HS-27A (cell line): ENCODE results near the gene NLN.

ENCODE experiments used
- DNase-seq: peaks from one replicate; pipeline ENCODE4 v3.0.0-alpha.2; 2012; ENCODE audit warnings: low read depth, missing footprints

Gene NLN

DNA sequence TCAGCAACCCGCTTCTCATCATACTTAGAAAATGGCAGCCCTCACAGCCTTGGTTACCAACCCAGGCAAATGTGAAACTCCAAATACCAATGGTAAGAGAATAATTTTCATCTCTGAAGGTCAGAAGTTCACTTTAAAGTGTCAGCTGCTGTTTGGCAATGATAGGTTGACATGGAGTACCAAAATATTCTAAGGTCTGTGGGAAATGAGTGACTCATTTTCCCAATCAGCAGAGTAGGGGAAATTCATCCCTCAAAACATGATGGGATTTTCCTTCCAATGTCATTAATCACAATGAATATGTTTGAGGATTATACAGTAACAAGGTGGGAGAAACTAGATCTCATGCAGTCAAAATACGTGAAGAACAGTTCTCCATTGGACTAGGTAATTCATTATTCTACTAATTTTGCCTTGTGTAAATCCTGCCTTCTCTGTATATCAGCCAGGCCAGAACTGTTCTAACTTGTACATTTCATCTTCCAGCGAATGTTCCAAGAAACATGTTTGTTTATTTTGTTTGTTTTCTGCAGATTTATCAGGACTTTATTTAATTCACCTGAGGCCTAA, 151.3 kb downstream of the NLN start:
- peak; percentile 24 for DNase-seq

GRCh38 chr5:65874241-65874640, 152.2 kb downstream of the NLN start:
- no peak for DNase-seq

DNA sequence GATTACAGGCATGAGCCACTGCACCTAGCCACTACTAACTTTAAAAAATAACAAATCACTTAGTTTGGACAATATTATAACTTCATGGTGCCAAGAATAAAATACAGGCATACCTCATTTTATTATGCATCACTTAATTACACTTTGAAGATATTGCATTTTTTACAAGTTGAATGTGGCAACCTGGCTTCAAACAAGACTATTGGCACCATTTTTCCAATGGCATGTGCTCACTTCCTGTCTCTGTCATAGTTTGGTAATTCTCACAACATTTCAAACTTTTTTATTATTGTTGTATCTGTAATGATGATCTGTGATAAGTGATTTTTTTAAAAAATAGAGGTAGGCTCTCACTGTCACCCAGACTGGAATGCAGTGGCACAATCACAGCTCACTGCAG, 154.5 kb downstream of the NLN start:
- no peak for DNase-seq

GRCh38 chr5:65876970-65877369, 155.0 kb downstream of the NLN start:
- DNase-seq = no peak
